Esophagus squamous epithelium (tissue), 5 donors: Measurements from ENCODE around the gene CAMK2A. TPM values are rescaled to one million over a fixed set of nuclear protein-coding genes. Genes with fewer than 3 reads are reported as not detected.

ENCODE experiments used
- DNase-seq: peaks from one replicate; lab custom pipeline; 2025; lab: John Stamatoyannopoulos, UW
- H3K27ac ChIP-seq, 4 donors: fragments of 200-600 bp; sonication (generic); one replicate each; pipeline ENCODE4 v1.5.1; 2016 to 2019; ENCODE audit warnings: mild to moderate bottlenecking in 1 of 4
- H3K27me3 ChIP-seq, 4 donors: fragments of 200-600 bp; sonication (generic); 1 replicate in 3 of 4; 2 replicates in 1 of 4; pipeline versions ENCODE4 v1.5.1 to v1.6.0; 2017 to 2021; ENCODE audit warnings: antibody characterized with exemption in 1 of 4
- H3K36me3 ChIP-seq, 3 donors: fragments of 200-600 bp; sonication (generic); one replicate each; pipeline ENCODE4 v1.5.1; 2016 to 2019
- H3K4me1 ChIP-seq, 3 donors: fragments of 200-600 bp; sonication (generic); one replicate each; pipeline ENCODE4 v1.5.1; 2017 to 2019
- H3K4me3 ChIP-seq, 4 donors: fragments of 200-600 bp; sonication (generic); 1 replicate in 3 of 4; 2 replicates in 1 of 4; pipeline ENCODE4 v1.5.1; 2016 to 2019; ENCODE audit warnings: mild to moderate bottlenecking in 2 of 4, moderate library complexity in 1 of 4
- H3K9me3 ChIP-seq, 3 donors: fragments of 200-600 bp; sonication (generic); one replicate each; pipeline ENCODE4 v1.5.1; 2016 to 2019
- CTCF ChIP-seq, 6 experiments: fragments of 450-650 bp in 4 of 6; fragments of 200-600 bp in 2 of 6; sonication (generic) in 2 of 6; IDR thresholded peaks; one replicate each; pipeline ENCODE4 v1.5.1; 2016 to 2019; ENCODE audit warnings: antibody characterized with exemption in 6 of 6, mild to moderate bottlenecking in 4 of 6, moderate library complexity in 4 of 6
- POLR2A ChIP-seq, 4 donors: fragments of 450-650 bp; IDR thresholded peaks; one replicate each; pipeline ENCODE4 v1.6.1; 2017; ENCODE audit warnings: antibody characterized with exemption in 4 of 4, mild to moderate bottlenecking in 4 of 4, moderate library complexity in 3 of 4
- WGBS, 2 donors: methylation state at CpG; one replicate each; pipeline ENCODE4 v1.1.5; 2018; 5-methylcytosine and 5-hydroxymethylcytosine counted together
- intact Hi-C: fragments of 100-400 bp; cut with DNase I; formaldehyde crosslinking; loops from one replicate; pipeline ENCODE4 v1.15.0; 2022
- total RNA-seq, 4 donors: library from RNA; depleted of rRNA; stranded (reverse); fragments of >200 nt; gene quantifications; one replicate each; pipeline ENCODE4 v1.1.0, GENCODE V29; 2016
- donor health status: DM: yes; HTN: yes; CAD: no.

Gene CAMK2A
- total RNA-seq, 4 donors from 2014 or later: 0.04 TPM; not detected in 3

DNA sequence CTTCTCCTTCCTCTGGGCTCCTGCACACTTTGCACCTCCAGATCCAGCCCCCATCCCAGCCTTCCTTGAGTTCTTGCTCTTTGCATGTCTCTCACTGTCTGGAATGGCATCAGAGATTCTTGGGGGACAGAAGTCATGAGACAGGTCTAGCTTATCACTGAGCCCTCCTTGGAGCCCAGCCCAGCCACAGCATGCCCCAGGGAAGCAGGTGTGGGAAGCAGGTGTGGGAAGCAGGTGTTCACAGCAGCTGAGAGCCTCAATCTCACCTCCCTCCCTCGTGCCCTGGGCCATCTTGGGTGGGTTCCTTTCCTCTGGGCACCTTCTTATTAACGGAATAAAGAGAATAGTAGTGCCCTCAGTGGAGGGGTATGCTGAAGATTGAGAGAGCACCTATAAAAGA lies 72.5 kb downstream of the CAMK2A start:
- no peak overlapping the region for H3K4me3 ChIP-seq
- no peaks in the 10 kb centered on the region for H3K36me3 ChIP-seq
- no peak overlapping the region for H3K27ac ChIP-seq
- H3K27me3 ChIP-seq: peaks cover 0 to 40% (median 0%) of the 10 kb centered on the region in 4 donors
- intact Hi-C loops: loop anchor here (5.0 kb wide), 1 partner anchor 55 kb away; no protein-coding TSS in a partner anchor
- DNase-seq: no peak
- no peaks in the 10 kb centered on the region for H3K9me3 ChIP-seq
- no peak for TF ChIP-seq CTCF (IDR thresholded peaks at IDR 0.05)
- H3K4me1 ChIP-seq: peaks cover 0 to 10% (median 3%) of the 10 kb centered on the region in 3 donors
- WGBS, 2 donors: 69% methylated on average over 2 of the region's 2 CpGs; no CpG with 5 or more reads in 1 of the 2 donors

GRCh38 chr5:150215979-150216944 lies 73.3 kb downstream of the CAMK2A start:
- Histone ChIP-seq H3K27me3 (peaks cover 0 to 35% (median 0%) of the 10 kb centered on the region in 4 donors), H3K4me1 (peaks cover 0 to 10% (median 3%) of the 10 kb centered on the region in 3 donors), H3K9me3 (no peaks in the 10 kb centered on the region), H3K4me3 (no peak overlapping the region), H3K36me3 (no peaks in the 10 kb centered on the region), H3K27ac (no peak overlapping the region)
- intact Hi-C loops: loop anchor here (5.0 kb wide), 1 partner anchor 54 kb away; no protein-coding TSS in a partner anchor
- WGBS, 2 donors: 61 to 69% methylated on average over 8 to 9 of the region's 10 CpGs
- DNase-seq: no peak
- TF ChIP-seq CTCF (IDR thresholded peaks at IDR 0.05) (no peak), POLR2A (IDR thresholded peaks at IDR 0.05) (no peak)

GRCh38 chr5:150214289-150214688 lies 75.3 kb downstream of the CAMK2A start:
- DNase-seq: no peak
- Histone ChIP-seq H3K4me1 (peaks cover 0 to 12% (median 5%) of the 10 kb centered on the region in 3 donors), H3K36me3 (no peaks in the 10 kb centered on the region), H3K9me3 (no peaks in the 10 kb centered on the region), H3K4me3 (no peak overlapping the region), H3K27ac (peak overlapping the region in 2 of 4 donors; percentile 19 to 33), H3K27me3 (peaks cover 0 to 30% (median 0%) of the 10 kb centered on the region in 4 donors)
- intact Hi-C loops: no loop called here
- TF ChIP-seq CTCF (IDR thresholded peaks at IDR 0.05) (no peak), POLR2A (IDR thresholded peaks at IDR 0.05) (no peak)
- 67 to 72% methylated on average over 4 to 7 of the region's 7 CpGs for WGBS, 2 donors

DNA sequence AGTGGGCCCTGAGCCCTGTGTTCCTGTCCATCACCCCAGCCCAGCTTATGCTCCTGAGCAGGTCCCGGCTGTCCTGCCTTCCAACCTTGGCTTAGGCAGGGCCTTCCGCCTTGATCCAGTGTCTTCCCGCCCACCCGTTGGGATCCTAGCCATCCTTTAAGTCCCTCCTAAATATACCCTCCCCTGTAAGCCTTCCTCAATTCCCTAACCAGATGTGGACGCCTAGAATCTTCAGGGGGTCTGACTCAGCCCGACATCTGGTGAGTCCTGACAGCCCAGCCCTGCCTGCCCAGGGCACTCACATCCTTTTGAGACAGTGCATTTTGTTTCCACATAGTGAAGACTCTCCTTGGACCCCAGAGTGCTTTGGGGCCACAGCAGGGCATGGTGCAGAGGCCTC lies 76.0 kb downstream of the CAMK2A start:
- H3K4me1 ChIP-seq: peaks cover 0 to 20% (median 12%) of the 10 kb centered on the region in 3 donors

More for the DNA sequence above, 76.0 kb downstream of the CAMK2A start:
- Histone ChIP-seq H3K27me3 (peaks cover 0 to 23% (median 0%) of the 10 kb centered on the region in 4 donors), H3K4me3 (no peak overlapping the region), H3K36me3 (no peaks in the 10 kb centered on the region), H3K9me3 (no peaks in the 10 kb centered on the region), H3K27ac (peak overlapping the region in 1 of 4 donors; percentile 28)
- WGBS, 2 donors: 79 to 89% methylated on average over 4 to 6 of the region's 6 CpGs
- intact Hi-C loops: no loop called here
- no peak for DNase-seq
- TF ChIP-seq CTCF (IDR thresholded peaks at IDR 0.05) (no peak), POLR2A (IDR thresholded peaks at IDR 0.05) (no peak)
